Neuronal stem cell (in vitro differentiated cells): ENCODE measurements around the gene PAM.
"Not testable (repeated sequence)": the region's sequence is repeated elsewhere in the genome, so short reads cannot be mapped to it uniquely, and the experiment has no call there.

Source experiments
- DNase-seq: peaks from one replicate; pipeline ENCODE4 v3.0.0-alpha.2; 2013; ENCODE audit warnings: low spot score
- H2AFZ ChIP-seq: one replicate; pipeline ENCODE4 v1.6.1; 2013; ENCODE audit warnings: mild to moderate bottlenecking, low read length, inconsistent platforms
- H2AK5ac ChIP-seq: 2 replicates; pipeline ENCODE4 v1.6.1; 2013; ENCODE audit warnings: low read depth, mild to moderate bottlenecking, inconsistent platforms, low read length, moderate library complexity, mixed read lengths
- H2BK120ac ChIP-seq: 2 replicates; pipeline ENCODE4 v1.6.1; 2013; ENCODE audit warnings: low read depth, mild to moderate bottlenecking, inconsistent platforms, low read length, moderate library complexity, mixed read lengths
- H2BK12ac ChIP-seq: one replicate; pipeline ENCODE4 v1.6.1; 2013; ENCODE audit warnings: low read length, inconsistent platforms
- H2BK15ac ChIP-seq: 2 replicates; pipeline ENCODE4 v1.6.1; 2013; ENCODE audit warnings: mild to moderate bottlenecking, low read length, inconsistent platforms, mixed read lengths
- H2BK5ac ChIP-seq: one replicate; pipeline ENCODE4 v1.6.1; 2013; ENCODE audit warnings: inconsistent platforms, mild to moderate bottlenecking, low read length, moderate library complexity
- H3K14ac ChIP-seq: one replicate; pipeline ENCODE4 v1.6.1; 2013; ENCODE audit warnings: low read length, inconsistent platforms
- H3K18ac ChIP-seq: 2 replicates; pipeline ENCODE4 v1.6.1; 2013; ENCODE audit warnings: low read length, inconsistent platforms
- H3K23ac ChIP-seq: 2 replicates; pipeline ENCODE4 v1.6.1; 2013; ENCODE audit warnings: low read depth, mild to moderate bottlenecking, mixed read lengths, low read length, inconsistent platforms; ENCODE audit not compliant: poor library complexity
- H3K27ac ChIP-seq: replicated peaks from 3 replicates; pipeline ENCODE4 v1.5.1; 2013; ENCODE audit warnings: low read length, inconsistent platforms
- H3K27me3 ChIP-seq, 3 experiments: 2 replicates each; pipeline ENCODE4 v1.6.1; 2013; ENCODE audit warnings: low read length in 3 of 3, mild to moderate bottlenecking in 2 of 3, inconsistent platforms in 1 of 3, low read depth in 1 of 3, mixed read lengths in 1 of 3, moderate library complexity in 1 of 3; ENCODE audit not compliant: control insufficient read depth in 3 of 3, insufficient read depth in 3 of 3
- H3K36me3 ChIP-seq, 2 donors: replicated peaks in 1 of 2; 2 replicates each; pipeline ENCODE4 v1.6.1; 2013; ENCODE audit warnings: low read length in 2 of 2; ENCODE audit not compliant: control insufficient read depth in 2 of 2, insufficient read depth in 2 of 2
- H3K4ac ChIP-seq: 2 replicates; pipeline ENCODE4 v1.6.1; 2013; ENCODE audit warnings: inconsistent platforms, mild to moderate bottlenecking, low read length, moderate library complexity
- H3K4me1 ChIP-seq, 2 donors: 1 replicate in 1 of 2; 2 replicates in 1 of 2; pipeline ENCODE4 v1.6.1; 2013; ENCODE audit warnings: low read length in 2 of 2, low read depth in 1 of 2; ENCODE audit not compliant: control insufficient read depth in 2 of 2, insufficient read depth in 1 of 2
- H3K4me2 ChIP-seq: one replicate; pipeline ENCODE4 v1.6.1; 2013; ENCODE audit warnings: mild to moderate bottlenecking, low read length, inconsistent platforms; ENCODE audit not compliant: insufficient read depth, poor library complexity, severe bottlenecking
- H3K4me3 ChIP-seq, 2 donors: 2 replicates each; pipeline ENCODE4 v1.5.1; 2013; ENCODE audit warnings: low read length in 2 of 2, mild to moderate bottlenecking in 2 of 2, inconsistent platforms in 1 of 2, moderate library complexity in 1 of 2
- H3K79me1 ChIP-seq: one replicate; pipeline ENCODE4 v1.6.1; 2013; ENCODE audit warnings: low read depth, mild to moderate bottlenecking, inconsistent platforms, low read length, moderate library complexity
- H3K9ac ChIP-seq: one replicate; pipeline ENCODE4 v1.6.1; 2013; ENCODE audit warnings: mild to moderate bottlenecking, low read depth, low read length, inconsistent platforms; ENCODE audit not compliant: poor library complexity
- H3K9me3 ChIP-seq, 2 donors: replicated peaks in 1 of 2; 2 replicates each; pipeline versions ENCODE3 to v1.6.1; 2013; ENCODE audit warnings: low read length in 2 of 2, mild to moderate bottlenecking in 2 of 2, inconsistent platforms in 1 of 2, low read depth in 1 of 2, mixed read lengths in 1 of 2, moderate library complexity in 1 of 2; ENCODE audit not compliant: control insufficient read depth in 2 of 2, insufficient read depth in 1 of 2
- H4K8ac ChIP-seq: one replicate; pipeline ENCODE4 v1.6.1; 2013; ENCODE audit warnings: low read depth, mild to moderate bottlenecking, inconsistent platforms, low read length, moderate library complexity
- H4K91ac ChIP-seq: one replicate; pipeline ENCODE4 v1.6.1; 2013; ENCODE audit warnings: low read length, low read depth, mild to moderate bottlenecking, inconsistent platforms; ENCODE audit not compliant: poor library complexity
- WGBS, 2 donors: extraction: QIAGEN DNeasy Blood & Tissue Kit; methylation state at CpG; one replicate each; pipeline ENCODE4 v1.1.7; 2013; ENCODE audit warnings: missing lambda C conversion rate in 2 of 2, mixed read lengths in 1 of 2; ENCODE audit not compliant: insufficient read length in 2 of 2, insufficient replicate concordance in 1 of 2; ENCODE audit errors: extremely low coverage in 2 of 2; 5-methylcytosine and 5-hydroxymethylcytosine counted together

The PAM gene

GRCh38 chr5:102775756-102776155 lies 20.7 kb downstream of the PAM start:
- H3K4me3 ChIP-seq, H3K4ac ChIP-seq: not testable (repeated sequence)

GRCh38 chr5:102777099-102777498 lies 22.0 kb downstream of the PAM start:
- H2AFZ ChIP-seq: no peak overlapping the region
- H2AK5ac ChIP-seq: no peak overlapping the region
- H4K91ac ChIP-seq: no peak overlapping the region
- no peaks in the 10 kb centered on the region for H3K36me3 ChIP-seq
- no peak overlapping the region for H3K27ac ChIP-seq
- H3K27me3 ChIP-seq: no peaks in the 10 kb centered on the region
- H2BK12ac ChIP-seq: no peak overlapping the region
- no peaks in the 10 kb centered on the region for H3K4me1 ChIP-seq
- no peak overlapping the region for H3K4ac ChIP-seq
- H2BK120ac ChIP-seq: no peak overlapping the region
- H3K18ac ChIP-seq: no peak overlapping the region
- no peak overlapping the region for H3K4me2 ChIP-seq
- H3K23ac ChIP-seq: no peak overlapping the region
- H3K9ac ChIP-seq: no peak overlapping the region
- no peak overlapping the region for H4K8ac ChIP-seq
- H3K4me3 ChIP-seq: no peak overlapping the region
- no peaks in the 10 kb centered on the region for H3K79me1 ChIP-seq
- H3K9me3 ChIP-seq: peaks cover 0 to 24% of the 10 kb centered on the region in 2 donors
- no peak overlapping the region for H3K14ac ChIP-seq
- no peak for DNase-seq
- H2BK5ac ChIP-seq: no peak overlapping the region
- H2BK15ac ChIP-seq: no peak overlapping the region

More at GRCh38 chr5:102775756-102776155, 20.7 kb downstream of the PAM start:
- not testable (repeated sequence) for H3K14ac ChIP-seq, H3K27me3 ChIP-seq, H3K4me1 ChIP-seq, H4K91ac ChIP-seq, H3K18ac ChIP-seq, H2BK120ac ChIP-seq, H2BK12ac ChIP-seq, H3K23ac ChIP-seq, H3K27ac ChIP-seq, H3K4me2 ChIP-seq, H3K9ac ChIP-seq, H2BK5ac ChIP-seq, H2AK5ac ChIP-seq, H3K36me3 ChIP-seq, H3K79me1 ChIP-seq, H2AFZ ChIP-seq, DNase-seq, H4K8ac ChIP-seq, H2BK15ac ChIP-seq
- H3K9me3 ChIP-seq: peaks cover 0 to 24% of the 10 kb centered on the region in 2 donors

GRCh38 chr5:102778478-102778877 lies 23.4 kb downstream of the PAM start:
- Histone ChIP-seq H2BK120ac (no peak overlapping the region), H2AFZ (no peak overlapping the region), H3K27me3 (no peaks in the 10 kb centered on the region), H3K79me1 (no peaks in the 10 kb centered on the region), H2BK15ac (no peak overlapping the region), H3K4me1 (no peaks in the 10 kb centered on the region), H4K8ac (no peak overlapping the region), H3K36me3 (no peaks in the 10 kb centered on the region), H3K27ac (no peak overlapping the region), H2BK5ac (no peak overlapping the region), H3K18ac (no peak overlapping the region), H3K9me3 (peaks cover 0 to 24% of the 10 kb centered on the region in 2 donors), H2BK12ac (no peak overlapping the region), H2AK5ac (no peak overlapping the region), H4K91ac (no peak overlapping the region), H3K23ac (no peak overlapping the region), H3K4ac (no peak overlapping the region), H3K4me3 (no peak overlapping the region), H3K4me2 (no peak overlapping the region), H3K9ac (no peak overlapping the region), H3K14ac (no peak overlapping the region)
- WGBS, 2 donors: no CpG with 5 or more reads among the region's 3 CpGs
- no peak for DNase-seq

- Histone ChIP-seq H2AFZ (no peak overlapping the region), H3K9me3 (peaks cover 2 to 21% of the 10 kb centered on the region in 2 donors), H3K4ac (no peak overlapping the region), H4K91ac (no peak overlapping the region), H3K27me3 (no peaks in the 10 kb centered on the region), H3K4me1 (no peaks in the 10 kb centered on the region), H3K14ac (no peak overlapping the region), H3K23ac (no peak overlapping the region), H2BK5ac (no peak overlapping the region), H3K36me3 (no peaks in the 10 kb centered on the region), H2AK5ac (no peak overlapping the region), H3K4me3 (no peak overlapping the region), H3K4me2 (no peak overlapping the region), H3K79me1 (no peaks in the 10 kb centered on the region), H3K18ac (no peak overlapping the region), H3K27ac (no peak overlapping the region), H2BK120ac (no peak overlapping the region), H3K9ac (no peak overlapping the region), H2BK15ac (no peak overlapping the region), H2BK12ac (no peak overlapping the region), H4K8ac (no peak overlapping the region)
- no peak for DNase-seq
Observed at GRCh38 chr5:102781359-102781758, 26.3 kb downstream of the PAM start.
